Uterus (tissue), 4 donors: Measurements from ENCODE around the gene SH3BP2. TPM values are rescaled to one million over a fixed set of nuclear protein-coding genes. Genes with fewer than 3 reads are reported as not detected.

Experiments used
- DNase-seq, 2 donors: peaks; one replicate each; pipeline ENCODE4 v3.0.0-alpha.2; 2019 to 2020
- H3K27ac ChIP-seq, 2 donors: fragments of 200-600 bp; sonication (generic); 1 replicate in 1 of 2; 2 replicates in 1 of 2; pipeline ENCODE4 v1.5.1; 2016 to 2018
- H3K27me3 ChIP-seq, 2 donors: fragments of 200-600 bp; sonication (generic); one replicate each; pipeline ENCODE4 v1.5.1; 2018 to 2019; ENCODE audit warnings: control low read depth in 1 of 2
- H3K36me3 ChIP-seq, 2 donors: fragments of 200-600 bp; sonication (generic); one replicate each; pipeline ENCODE4 v1.5.1; 2019; ENCODE audit warnings: control low read depth in 1 of 2
- H3K4me1 ChIP-seq, 2 donors: fragments of 200-600 bp; sonication (generic); one replicate each; pipeline ENCODE4 v1.5.1; 2018 to 2019; ENCODE audit warnings: control low read depth in 1 of 2
- H3K4me3 ChIP-seq, 2 donors: fragments of 200-600 bp; sonication (generic); 1 replicate in 1 of 2; 2 replicates in 1 of 2; pipeline ENCODE4 v1.5.1; 2018 to 2019; ENCODE audit warnings: mild to moderate bottlenecking in 1 of 2
- H3K9me3 ChIP-seq, 2 donors: fragments of 200-600 bp; sonication (generic); one replicate each; pipeline ENCODE4 v1.5.1; 2019; ENCODE audit warnings: control low read depth in 1 of 2
- POLR2A ChIP-seq, 2 donors: fragments of 450-650 bp; IDR thresholded peaks; one replicate each; pipeline ENCODE4 v1.6.1; 2016; ENCODE audit warnings: antibody characterized with exemption in 2 of 2, mild to moderate bottlenecking in 1 of 2, moderate library complexity in 1 of 2
- intact Hi-C: fragments of 100-400 bp; cut with DNase I; formaldehyde crosslinking; loops from one replicate; pipeline ENCODE4 v1.15.1; 2023; ENCODE audit warnings: low total_unique reads
- total RNA-seq, 4 donors: library from RNA; depleted of rRNA in 3 of 4; stranded (reverse); fragments of >200 nt in 3 of 4; gene quantifications; one replicate each; pipeline versions ENCODE4 v1.1.0 to v1.2.4, GENCODE V29; 2014 to 2023
- TF ChIP-seq, protein P1 (sequence below), 4 experiments: fragments of 200-600 bp in 2 of 4; fragments of 450-650 bp in 2 of 4; sonication (generic) in 2 of 4; IDR thresholded peaks; one replicate each; pipeline ENCODE4 v1.5.1; 2016 to 2019; ENCODE audit warnings: antibody characterized with exemption in 4 of 4, mild to moderate bottlenecking in 2 of 4, moderate library complexity in 1 of 4
- donor health status: DM: yes; HTN: yes; CAD: no.

Gene SH3BP2
- total RNA-seq, 4 donors from 2014 or later: 6.4 to 50.0 (median 29.3) TPM

DNA sequence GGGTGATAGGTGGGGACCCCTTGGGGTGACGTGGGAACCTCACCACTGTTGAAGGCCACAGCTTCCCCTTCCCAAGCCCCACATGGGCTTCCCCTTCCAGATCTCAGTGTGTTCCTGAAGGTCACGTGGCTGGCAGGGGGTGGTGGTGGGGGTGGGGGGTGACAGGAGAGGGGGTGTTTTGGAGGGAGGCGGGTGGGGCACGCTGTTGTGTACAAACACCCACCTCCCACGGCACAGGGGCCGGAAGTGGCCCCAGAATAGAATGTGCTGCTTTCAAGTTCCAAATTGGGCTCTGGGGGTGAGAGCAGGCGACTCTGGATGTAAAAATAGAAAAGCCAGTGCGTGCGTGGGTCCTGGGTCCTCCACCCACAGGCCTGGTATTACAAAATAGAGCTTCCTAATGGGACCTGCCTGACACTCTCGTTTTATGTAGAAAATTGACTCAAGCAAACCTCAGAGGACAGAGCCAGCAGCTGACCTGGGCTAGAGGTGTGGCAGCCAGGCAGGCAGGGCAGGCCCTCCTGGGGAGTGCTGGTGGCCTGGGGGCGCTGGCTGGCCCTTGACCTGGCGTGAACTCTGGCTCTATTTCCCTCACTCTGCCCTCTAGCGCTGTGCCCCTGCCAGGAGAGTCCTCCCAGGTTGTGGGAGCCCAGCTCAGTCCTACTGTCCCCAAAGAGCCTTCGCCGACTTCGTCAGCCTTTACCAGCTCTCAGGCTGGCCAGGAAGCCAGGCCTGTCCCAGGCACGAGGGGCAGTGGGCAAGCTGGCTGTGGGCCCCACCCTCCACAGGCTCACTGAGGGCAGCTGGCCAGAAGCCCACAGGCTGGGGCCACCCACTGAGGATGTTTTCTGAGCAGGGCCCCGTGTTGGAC is 5.4 kb upstream of the SH3BP2 start:
- H3K27ac ChIP-seq: peak overlapping the region; percentile 15
- no peaks in the 10 kb centered on the region for H3K27me3 ChIP-seq
- no peak overlapping the region for H3K4me3 ChIP-seq
- TF ChIP-seq, protein P1, sequence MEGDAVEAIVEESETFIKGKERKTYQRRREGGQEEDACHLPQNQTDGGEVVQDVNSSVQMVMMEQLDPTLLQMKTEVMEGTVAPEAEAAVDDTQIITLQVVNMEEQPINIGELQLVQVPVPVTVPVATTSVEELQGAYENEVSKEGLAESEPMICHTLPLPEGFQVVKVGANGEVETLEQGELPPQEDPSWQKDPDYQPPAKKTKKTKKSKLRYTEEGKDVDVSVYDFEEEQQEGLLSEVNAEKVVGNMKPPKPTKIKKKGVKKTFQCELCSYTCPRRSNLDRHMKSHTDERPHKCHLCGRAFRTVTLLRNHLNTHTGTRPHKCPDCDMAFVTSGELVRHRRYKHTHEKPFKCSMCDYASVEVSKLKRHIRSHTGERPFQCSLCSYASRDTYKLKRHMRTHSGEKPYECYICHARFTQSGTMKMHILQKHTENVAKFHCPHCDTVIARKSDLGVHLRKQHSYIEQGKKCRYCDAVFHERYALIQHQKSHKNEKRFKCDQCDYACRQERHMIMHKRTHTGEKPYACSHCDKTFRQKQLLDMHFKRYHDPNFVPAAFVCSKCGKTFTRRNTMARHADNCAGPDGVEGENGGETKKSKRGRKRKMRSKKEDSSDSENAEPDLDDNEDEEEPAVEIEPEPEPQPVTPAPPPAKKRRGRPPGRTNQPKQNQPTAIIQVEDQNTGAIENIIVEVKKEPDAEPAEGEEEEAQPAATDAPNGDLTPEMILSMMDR (IDR thresholded peaks at IDR 0.05): no peak
- no peak for TF ChIP-seq POLR2A (IDR thresholded peaks at IDR 0.05)
- no peaks in the 10 kb centered on the region for H3K9me3 ChIP-seq
- H3K4me1 ChIP-seq: no peaks in the 10 kb centered on the region
- H3K36me3 ChIP-seq: no peaks in the 10 kb centered on the region
- no peak for DNase-seq
- intact Hi-C loops: no loop called here

DNA sequence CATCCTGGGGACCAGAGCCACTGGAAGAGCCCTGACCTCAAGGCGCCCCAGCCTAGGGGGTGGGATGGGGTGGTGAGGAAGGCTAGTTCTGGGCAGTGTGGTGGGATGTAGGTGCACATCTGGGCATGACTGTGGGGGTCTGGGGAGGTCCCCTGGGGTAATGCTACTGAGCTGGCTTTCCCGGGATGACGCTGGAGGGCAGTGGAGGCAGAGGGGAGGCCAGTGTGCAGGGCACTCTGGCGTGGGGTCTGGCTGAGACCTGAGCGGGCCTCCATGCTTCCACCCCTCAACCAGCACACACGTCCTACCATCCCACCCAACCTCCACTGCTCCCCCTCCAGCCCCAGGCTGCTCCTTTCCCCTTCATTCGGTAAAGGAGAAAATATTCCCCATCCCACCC is 4.8 kb upstream of the SH3BP2 start:
- Histone ChIP-seq H3K9me3 (no peaks in the 10 kb centered on the region), H3K27ac (peak overlapping the region; percentile 15), H3K4me1 (no peaks in the 10 kb centered on the region), H3K27me3 (no peaks in the 10 kb centered on the region), H3K36me3 (no peaks in the 10 kb centered on the region), H3K4me3 (no peak overlapping the region)
- TF ChIP-seq, protein P1 (IDR thresholded peaks at IDR 0.05): no peak
- TF ChIP-seq POLR2A (IDR thresholded peaks at IDR 0.05): no peak
- no peak for DNase-seq
- intact Hi-C loops: no loop called here

DNA sequence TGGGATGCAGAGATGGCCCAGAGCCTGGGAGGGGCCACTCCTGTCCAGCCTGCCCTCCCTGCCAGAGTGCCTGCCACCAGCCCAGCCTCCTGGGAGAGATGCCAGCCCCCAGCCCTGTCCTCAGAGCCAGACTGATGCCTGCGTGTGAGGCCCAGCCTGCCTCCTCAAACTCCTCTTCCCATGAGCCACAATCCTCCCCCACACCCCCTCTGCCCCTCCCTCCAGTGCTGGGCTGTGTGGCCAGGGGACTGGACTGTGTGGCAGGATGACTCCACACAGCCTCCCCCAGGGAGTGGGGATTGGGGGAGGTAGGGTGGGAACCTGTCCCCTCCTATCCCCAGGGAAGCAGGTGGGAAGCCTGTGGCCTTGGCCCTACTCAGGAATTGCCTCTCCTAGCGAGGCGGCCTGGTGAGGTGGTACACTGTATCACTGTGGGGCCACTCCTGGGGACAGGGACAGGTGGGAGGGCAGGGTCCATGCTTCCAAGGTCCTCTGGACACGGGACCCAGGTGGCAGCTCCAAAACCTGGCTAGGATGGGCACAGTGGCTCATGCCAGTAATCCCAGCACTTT is 4.3 kb upstream of the SH3BP2 start:
- Histone ChIP-seq H3K27me3 (no peaks in the 10 kb centered on the region), H3K4me3 (no peak overlapping the region), H3K27ac (no peak overlapping the region), H3K9me3 (no peaks in the 10 kb centered on the region), H3K36me3 (no peaks in the 10 kb centered on the region), H3K4me1 (peaks cover 0 to 5% of the 10 kb centered on the region in 2 donors)
- no peak for DNase-seq
- intact Hi-C loops: no loop called here
- TF ChIP-seq, protein P1 (IDR thresholded peaks at IDR 0.05): no peak
- TF ChIP-seq POLR2A (IDR thresholded peaks at IDR 0.05): no peak

DNA sequence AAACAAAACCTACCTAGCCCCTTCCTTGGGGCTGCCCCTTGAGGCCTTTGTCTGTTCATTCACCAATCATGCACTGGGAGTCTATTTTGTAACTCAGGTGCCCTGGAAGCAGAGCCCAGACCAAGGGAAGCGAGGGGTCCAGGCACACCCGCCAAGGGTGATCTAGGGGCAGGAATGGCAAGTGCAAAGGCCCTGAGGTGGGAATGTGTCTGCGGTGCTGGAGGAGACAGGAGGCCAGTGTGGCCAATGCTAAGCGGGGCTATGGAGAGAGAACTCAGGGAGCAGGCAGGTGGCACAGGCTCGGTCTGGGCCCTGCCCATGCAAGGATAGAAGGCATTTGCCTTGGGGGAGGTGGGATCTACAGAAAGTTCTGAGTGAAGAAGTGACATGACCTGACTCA is 3.5 kb upstream of the SH3BP2 start:
- H3K4me1 ChIP-seq: peaks cover 0 to 9% of the 10 kb centered on the region in 2 donors
- no peak overlapping the region for H3K4me3 ChIP-seq
- H3K36me3 ChIP-seq: no peaks in the 10 kb centered on the region
- H3K9me3 ChIP-seq: no peaks in the 10 kb centered on the region
- no peaks in the 10 kb centered on the region for H3K27me3 ChIP-seq
- intact Hi-C loops: no loop called here
- no peak for TF ChIP-seq POLR2A (IDR thresholded peaks at IDR 0.05)
- TF ChIP-seq, protein P1 (IDR thresholded peaks at IDR 0.05): no peak
- H3K27ac ChIP-seq: no peak overlapping the region
- no peak for DNase-seq
